Right atrium auricular region (tissue), 2 donors: Measurements from ENCODE around the gene MTM1. TPM values are rescaled to one million over a fixed set of nuclear protein-coding genes. Genes with fewer than 3 reads are reported as not detected.

ENCODE experiments used
- DNase-seq: peaks from one replicate; pipeline ENCODE4 v3.0.0-alpha.2; 2019; ENCODE audit warnings: low spot score
- H3K27ac ChIP-seq, 2 donors: fragments of 200-600 bp; sonication (generic); 1 replicate in 1 of 2; 2 replicates in 1 of 2; pipeline ENCODE4 v1.5.1; 2016 to 2019
- H3K27me3 ChIP-seq, 2 donors: fragments of 200-600 bp; sonication (generic); one replicate each; pipeline versions ENCODE4 v1.5.1 to v1.6.0; 2017 to 2019
- H3K36me3 ChIP-seq: fragments of 200-600 bp; sonication (generic); one replicate; pipeline ENCODE4 v1.5.1; 2016
- H3K4me1 ChIP-seq, 2 donors: fragments of 200-600 bp; sonication (generic); one replicate each; pipeline versions ENCODE4 v1.5.1 to v1.6.0; 2017 to 2019
- H3K4me3 ChIP-seq, 2 donors: fragments of 200-600 bp; sonication (generic); 1 replicate in 1 of 2; 2 replicates in 1 of 2; pipeline ENCODE4 v1.5.1; 2017 to 2019; ENCODE audit warnings: mild to moderate bottlenecking in 1 of 2, moderate library complexity in 1 of 2
- H3K9me3 ChIP-seq, 2 donors: fragments of 200-600 bp; sonication (generic); one replicate each; pipeline ENCODE4 v1.5.1; 2019
- CTCF ChIP-seq, 2 donors: fragments of 200-600 bp; sonication (generic); IDR thresholded peaks; one replicate each; pipeline ENCODE4 v1.5.1; 2019; ENCODE audit warnings: antibody characterized with exemption in 2 of 2
- total RNA-seq, 2 donors: library from RNA; depleted of rRNA; stranded (reverse); fragments of >200 nt; gene quantifications; one replicate each; pipeline ENCODE4 v1.1.0, GENCODE V29; 2016

The MTM1 gene
- 1 to 10 TPM; 9.0 to 9.4 TPM for total RNA-seq

DNA sequence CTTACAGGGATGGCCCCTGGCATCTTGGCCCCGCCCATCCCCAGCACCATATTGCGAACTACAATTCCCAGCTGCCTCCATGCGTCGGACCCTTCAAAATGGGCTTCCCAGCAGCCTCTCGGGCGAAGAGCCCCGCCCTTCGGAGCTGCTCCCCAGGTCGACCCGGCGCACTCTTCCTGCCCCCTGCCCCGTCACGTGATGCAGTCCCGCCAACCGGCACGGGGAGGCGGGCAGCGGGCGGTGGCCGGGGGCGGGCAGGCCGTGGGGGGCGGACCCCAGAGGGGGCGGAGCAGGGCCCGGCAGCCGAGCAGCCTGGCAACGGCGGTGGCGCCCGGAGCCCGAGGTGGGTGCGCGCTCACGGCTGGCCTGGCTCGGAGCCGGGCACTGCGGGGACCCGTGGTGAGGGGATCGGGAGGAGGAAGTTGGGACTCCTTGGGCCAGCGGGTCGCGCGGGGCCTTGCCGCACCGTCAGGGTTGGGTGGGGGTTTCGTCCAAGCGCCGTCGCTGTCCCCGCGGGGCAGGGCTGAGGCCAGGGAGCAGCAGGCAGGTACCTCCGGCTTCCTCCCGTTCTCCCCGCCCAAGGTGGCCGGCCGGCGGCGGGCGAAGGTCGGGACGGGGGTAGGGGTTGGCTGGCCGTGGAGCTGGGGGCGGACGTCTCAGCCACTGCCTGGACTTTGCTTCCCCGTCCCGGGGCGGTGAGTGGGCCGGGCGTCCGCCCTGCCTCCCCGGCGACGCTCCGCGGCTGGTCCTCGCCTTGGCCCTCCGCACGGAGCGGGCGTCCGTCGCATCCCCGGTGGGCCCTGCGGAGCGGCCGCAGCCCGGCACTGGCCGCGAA is at the start of gene MTM1:
Gene MTM1, plus strand, starts transcription at position 302 of the 835 bp plus-strand sequence. CDS start 23,994 bp downstream, outside the sequence.
- H3K4me1 ChIP-seq = peaks cover 0 to 10% of the 10 kb centered on the region in 2 donors
- H3K27ac ChIP-seq = peak within 1 kb of the TSS; percentile 82 to 89
- no peaks in the 10 kb centered on the region for H3K36me3 ChIP-seq
- H3K9me3 ChIP-seq = no peaks in the 10 kb centered on the region
- DNase-seq = peak; percentile 94
- H3K27me3 ChIP-seq = no peaks in the 10 kb centered on the region
- no peak for TF ChIP-seq CTCF (IDR thresholded peaks at IDR 0.05)
- peak within 1 kb of the TSS; percentile 68 for H3K4me3 ChIP-seq

GRCh38 chrX:150522494-150522893 is 45.9 kb upstream of the MTM1 start:
- H3K4me3 ChIP-seq = no peak overlapping the region
- H3K4me1 ChIP-seq = no peaks in the 10 kb centered on the region

DNA sequence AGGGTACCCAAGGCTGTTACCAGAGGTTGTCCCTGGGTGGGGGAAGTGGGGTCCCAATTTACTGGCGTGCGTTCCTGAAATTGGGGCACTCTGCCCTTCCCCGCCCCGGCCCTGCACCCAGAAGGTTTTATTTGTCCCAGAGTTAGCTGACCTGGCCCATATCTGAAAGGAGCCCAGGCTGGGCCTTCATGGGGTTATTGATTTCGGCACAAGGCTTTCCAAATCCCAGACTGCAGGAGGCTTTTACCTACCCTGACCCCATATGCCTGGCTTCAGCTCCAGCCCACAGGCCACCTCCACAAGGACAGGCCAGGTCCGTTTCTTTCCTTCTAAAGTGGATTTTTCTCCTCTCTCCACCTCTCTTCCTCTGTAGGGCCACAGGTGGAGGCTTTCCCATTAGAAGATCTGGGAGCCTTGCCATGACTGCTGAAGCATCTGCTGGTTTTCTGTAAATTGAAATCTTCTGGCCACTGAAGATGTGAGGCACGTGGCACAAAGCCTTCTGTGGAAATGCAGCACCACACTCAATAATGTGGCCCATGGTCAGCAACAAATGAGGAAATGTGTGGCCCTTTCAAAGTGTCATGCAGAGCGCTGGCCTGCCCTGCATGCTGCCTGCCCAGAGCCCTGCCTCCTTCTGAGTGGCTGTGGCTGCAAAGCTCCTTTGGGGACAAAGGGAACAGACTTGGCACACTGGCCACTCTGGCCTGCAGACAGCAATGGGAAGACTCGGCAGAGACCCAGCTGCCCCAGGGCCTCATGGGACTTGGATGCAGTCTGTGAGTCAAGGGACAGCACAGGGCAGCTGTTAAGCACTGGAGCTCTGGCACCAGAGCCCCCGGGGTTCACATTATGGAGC is 43.1 kb upstream of the MTM1 start:
- no peak for DNase-seq
- H3K27ac ChIP-seq = no peak overlapping the region
- no peaks in the 10 kb centered on the region for H3K4me1 ChIP-seq

More at GRCh38 chrX:150522494-150522893, 45.9 kb upstream of the MTM1 start:
- H3K9me3 ChIP-seq = no peaks in the 10 kb centered on the region
- TF ChIP-seq CTCF (IDR thresholded peaks at IDR 0.05) = no peak
- DNase-seq = no peak
- no peak overlapping the region for H3K27ac ChIP-seq
- H3K27me3 ChIP-seq = no peaks in the 10 kb centered on the region
- H3K36me3 ChIP-seq = no peaks in the 10 kb centered on the region

GRCh38 chrX:150526692-150527091 is 41.7 kb upstream of the MTM1 start:
- no peak for DNase-seq
- H3K27ac ChIP-seq = no peak overlapping the region
- TF ChIP-seq CTCF (IDR thresholded peaks at IDR 0.05) = no peak
- H3K36me3 ChIP-seq = no peaks in the 10 kb centered on the region
- H3K9me3 ChIP-seq = no peaks in the 10 kb centered on the region
- H3K4me1 ChIP-seq = no peaks in the 10 kb centered on the region
- no peaks in the 10 kb centered on the region for H3K27me3 ChIP-seq
- H3K4me3 ChIP-seq = no peak overlapping the region

More for the DNA sequence above, 43.1 kb upstream of the MTM1 start:
- Histone ChIP-seq H3K9me3 (no peaks in the 10 kb centered on the region), H3K27me3 (no peaks in the 10 kb centered on the region), H3K4me3 (no peak overlapping the region), H3K36me3 (no peaks in the 10 kb centered on the region)
- no peak for TF ChIP-seq CTCF (IDR thresholded peaks at IDR 0.05)

- Histone ChIP-seq H3K4me1 (no peaks in the 10 kb centered on the region), H3K36me3 (no peaks in the 10 kb centered on the region), H3K9me3 (no peaks in the 10 kb centered on the region), H3K4me3 (no peak overlapping the region), H3K27me3 (no peaks in the 10 kb centered on the region), H3K27ac (no peak overlapping the region)
- no peak for TF ChIP-seq CTCF (IDR thresholded peaks at IDR 0.05)
- no peak for DNase-seq
Observed at GRCh38 chrX:150527108-150527507, 41.3 kb upstream of the MTM1 start.
